Hepatocyte (in vitro differentiated cells): ENCODE data around the gene SLC44A5. TPM values are rescaled to one million over a fixed set of nuclear protein-coding genes. Genes with fewer than 3 reads are reported as not detected.

Experiments used
- DNase-seq: peaks from one replicate; pipeline ENCODE4 v3.0.0-alpha.2; 2016; ENCODE audit warnings: low spot score
- H2AFZ ChIP-seq: fragments of 200-600 bp; sonication (generic); 2 replicates; pipeline ENCODE4 v1.6.0; 2016; ENCODE audit warnings: antibody characterized with exemption, mild to moderate bottlenecking
- H3K27ac ChIP-seq: fragments of 200-600 bp; sonication (generic); 2 replicates; pipeline ENCODE4 v1.5.1; 2016; ENCODE audit warnings: mild to moderate bottlenecking
- H3K27me3 ChIP-seq: fragments of 200-600 bp; sonication (generic); 2 replicates; pipeline ENCODE4 v1.6.1; 2016
- H3K36me3 ChIP-seq: fragments of 200-600 bp; sonication (generic); replicated peaks from 2 replicates; pipeline ENCODE4 v1.5.1; 2016; ENCODE audit warnings: low read depth; ENCODE audit not compliant: insufficient read depth
- H3K4me1 ChIP-seq: fragments of 200-600 bp; sonication (generic); 2 replicates; pipeline ENCODE4 v1.5.1; 2016; ENCODE audit warnings: mild to moderate bottlenecking, moderate library complexity; ENCODE audit not compliant: insufficient read depth
- H3K4me2 ChIP-seq: fragments of 200-600 bp; sonication (generic); 2 replicates; pipeline ENCODE4 v1.6.0; 2016
- H3K4me3 ChIP-seq: fragments of 200-600 bp; sonication (generic); 2 replicates; pipeline ENCODE4 v1.5.1; 2016; ENCODE audit warnings: mild to moderate bottlenecking
- H3K79me2 ChIP-seq: fragments of 200-600 bp; sonication (generic); 2 replicates; pipeline ENCODE4 v1.6.0; 2017; ENCODE audit warnings: mild to moderate bottlenecking
- H3K9me2 ChIP-seq: fragments of 200-600 bp; sonication (generic); replicated peaks from 2 replicates; pipeline ENCODE4 v1.6.0; 2017; ENCODE audit warnings: mild to moderate bottlenecking; ENCODE audit not compliant: insufficient read depth
- H3K9me3 ChIP-seq: fragments of 200-600 bp; sonication (generic); 2 replicates; pipeline ENCODE4 v1.5.1; 2016; ENCODE audit warnings: low read depth, mild to moderate bottlenecking
- H4K20me1 ChIP-seq: fragments of 200-600 bp; sonication (generic); 2 replicates; pipeline ENCODE4 v1.6.0; 2016; ENCODE audit warnings: mild to moderate bottlenecking; ENCODE audit not compliant: insufficient read depth, poor library complexity, severe bottlenecking
- EZH2 ChIP-seq: fragments of 200-600 bp; sonication (generic); IDR thresholded peaks from 2 replicates; pipeline ENCODE4 v1.6.1; 2016; ENCODE audit warnings: antibody characterized with exemption, mild to moderate bottlenecking, borderline replicate concordance
- EZH2phosphoT487 ChIP-seq: fragments of 200-600 bp; sonication (generic); IDR thresholded peaks from one replicate; pipeline ENCODE4 v1.6.1; 2018; ENCODE audit warnings: antibody characterized with exemption, mild to moderate bottlenecking, low read depth, moderate library complexity; ENCODE audit not compliant: unreplicated experiment, severe bottlenecking
- WGBS: methylation state at CpG from one replicate; pipeline ENCODE4 v1.1.6; 2016; ENCODE audit warnings: low lambda C conversion rate; ENCODE audit errors: missing lambda C conversion rate; 5-methylcytosine and 5-hydroxymethylcytosine counted together
- polyA plus RNA-seq: library from polyadenylated mRNA; unstranded; fragments of >200 nt; fragmentation: Nextera tagmentation; extraction: Ambion mirVana; gene quantifications from 2 replicates; pipeline ENCODE4 v1.2.1, GENCODE V29; 2016
- total RNA-seq: library from RNA; depleted of rRNA; stranded (reverse); fragments of >200 nt; gene quantifications from 2 replicates; pipeline ENCODE4 v1.2.3, GENCODE V29; 2014
- TF ChIP-seq, protein P1 (sequence below): fragments of 200-600 bp; sonication (generic); IDR thresholded peaks from 2 replicates; pipeline ENCODE4 v1.5.1; 2016; ENCODE audit warnings: antibody characterized with exemption, mild to moderate bottlenecking; ENCODE audit not compliant: poor library complexity

Gene SLC44A5
- total and polyA plus RNA-seq, 2 experiments from 2014 or later, result 2.1 to 4.8 TPM

- TF ChIP-seq EZH2 (no peak), EZH2phosphoT487 (no peak)
- TF ChIP-seq, protein P1, sequence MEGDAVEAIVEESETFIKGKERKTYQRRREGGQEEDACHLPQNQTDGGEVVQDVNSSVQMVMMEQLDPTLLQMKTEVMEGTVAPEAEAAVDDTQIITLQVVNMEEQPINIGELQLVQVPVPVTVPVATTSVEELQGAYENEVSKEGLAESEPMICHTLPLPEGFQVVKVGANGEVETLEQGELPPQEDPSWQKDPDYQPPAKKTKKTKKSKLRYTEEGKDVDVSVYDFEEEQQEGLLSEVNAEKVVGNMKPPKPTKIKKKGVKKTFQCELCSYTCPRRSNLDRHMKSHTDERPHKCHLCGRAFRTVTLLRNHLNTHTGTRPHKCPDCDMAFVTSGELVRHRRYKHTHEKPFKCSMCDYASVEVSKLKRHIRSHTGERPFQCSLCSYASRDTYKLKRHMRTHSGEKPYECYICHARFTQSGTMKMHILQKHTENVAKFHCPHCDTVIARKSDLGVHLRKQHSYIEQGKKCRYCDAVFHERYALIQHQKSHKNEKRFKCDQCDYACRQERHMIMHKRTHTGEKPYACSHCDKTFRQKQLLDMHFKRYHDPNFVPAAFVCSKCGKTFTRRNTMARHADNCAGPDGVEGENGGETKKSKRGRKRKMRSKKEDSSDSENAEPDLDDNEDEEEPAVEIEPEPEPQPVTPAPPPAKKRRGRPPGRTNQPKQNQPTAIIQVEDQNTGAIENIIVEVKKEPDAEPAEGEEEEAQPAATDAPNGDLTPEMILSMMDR, result no peak
- no peaks in the 10 kb centered on the region for H3K36me3 ChIP-seq
- no peaks in the 10 kb centered on the region for H4K20me1 ChIP-seq
- no peaks in the 10 kb centered on the region for H3K9me2 ChIP-seq
- no peaks in the 10 kb centered on the region for H3K9me3 ChIP-seq
- no peak for DNase-seq
- H3K79me2 ChIP-seq, result no peaks in the 10 kb centered on the region
- H3K4me3 ChIP-seq, result no peak overlapping the region
- H3K27me3 ChIP-seq, result no peaks in the 10 kb centered on the region
- no peaks in the 10 kb centered on the region for H3K4me1 ChIP-seq
- no peak overlapping the region for H3K27ac ChIP-seq
- WGBS, result 96% methylated on average over 1 of the region's 1 CpG
- H3K4me2 ChIP-seq, result no peak overlapping the region
- no peak overlapping the region for H2AFZ ChIP-seq
Measured at GRCh38 chr1:75514270-75514669, 96.6 kb downstream of the SLC44A5 start.

DNA sequence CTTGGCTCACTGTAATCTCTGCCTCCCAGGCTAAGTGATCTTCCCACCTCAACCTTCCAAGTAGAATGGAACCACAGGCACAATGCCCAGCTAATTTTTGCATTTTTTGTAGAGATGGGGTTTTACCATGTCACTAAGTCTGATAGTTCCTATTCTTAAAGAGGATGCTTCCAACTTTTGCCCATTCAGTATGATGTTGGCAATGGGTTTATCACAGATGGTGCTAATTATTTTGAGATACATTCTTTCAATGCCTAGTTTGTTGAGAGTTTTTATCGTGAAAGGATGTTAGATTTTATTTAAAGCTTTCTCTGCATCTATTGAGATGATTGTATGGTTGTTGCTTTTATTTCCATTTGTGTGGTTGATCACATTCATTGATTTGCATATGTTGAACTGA lies 103.9 kb downstream of the SLC44A5 start:
- Histone ChIP-seq H3K79me2 (no peaks in the 10 kb centered on the region), H3K4me2 (no peak overlapping the region), H3K9me2 (no peaks in the 10 kb centered on the region), H3K27me3 (no peaks in the 10 kb centered on the region), H2AFZ (no peak overlapping the region), H4K20me1 (no peaks in the 10 kb centered on the region), H3K36me3 (no peaks in the 10 kb centered on the region), H3K9me3 (no peaks in the 10 kb centered on the region), H3K27ac (no peak overlapping the region), H3K4me1 (no peaks in the 10 kb centered on the region), H3K4me3 (no peak overlapping the region)
- DNase-seq, result no peak
- WGBS, result 92% methylated on average over 1 of the region's 1 CpG
- TF ChIP-seq, protein P1, result no peak
- TF ChIP-seq EZH2 (no peak), EZH2phosphoT487 (no peak)

DNA sequence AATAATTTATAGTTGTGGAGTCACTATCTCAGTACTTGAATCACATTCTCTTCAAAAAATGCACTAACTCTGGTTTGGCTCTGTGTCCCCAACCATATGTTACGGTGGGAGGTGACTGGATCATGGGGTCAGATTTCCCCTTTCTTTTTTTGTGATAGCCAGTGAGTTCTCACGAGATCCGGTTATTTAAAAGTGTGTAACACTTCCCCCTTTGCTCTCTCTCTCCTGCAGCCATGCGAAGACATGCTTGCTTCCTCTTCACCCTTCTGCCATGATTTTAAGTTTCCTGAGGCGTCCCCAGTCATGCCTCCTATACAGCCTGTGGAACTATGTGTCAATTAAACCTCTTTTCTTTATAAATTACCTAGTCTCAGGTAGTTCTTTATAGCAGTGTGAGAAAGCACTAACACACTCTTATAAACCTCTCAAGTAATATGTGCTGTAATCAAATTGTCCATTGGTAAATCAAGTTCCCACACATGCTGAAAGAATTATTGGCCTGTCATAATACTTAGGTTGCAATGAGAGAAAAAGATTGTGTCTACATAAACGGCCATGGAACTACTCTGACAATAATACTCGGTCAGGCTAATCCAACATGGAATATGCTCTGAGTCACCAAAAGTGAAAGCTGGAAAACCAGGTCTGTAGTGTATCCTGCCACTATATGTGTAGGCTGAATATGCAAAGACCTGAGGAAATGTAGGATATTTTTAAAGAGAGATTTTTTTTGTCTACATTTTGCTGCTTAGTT lies 107.5 kb downstream of the SLC44A5 start:
- WGBS, result 79% methylated on average over 7 of the region's 7 CpGs
- Histone ChIP-seq H3K79me2 (no peaks in the 10 kb centered on the region), H3K4me2 (no peak overlapping the region), H3K4me3 (no peak overlapping the region), H3K4me1 (no peaks in the 10 kb centered on the region), H3K27ac (no peak overlapping the region), H3K9me3 (no peaks in the 10 kb centered on the region), H4K20me1 (no peaks in the 10 kb centered on the region), H3K36me3 (no peaks in the 10 kb centered on the region), H3K27me3 (no peaks in the 10 kb centered on the region), H2AFZ (no peak overlapping the region), H3K9me2 (no peaks in the 10 kb centered on the region)
- DNase-seq, result no peak
- no peak for TF ChIP-seq EZH2
- no peak for TF ChIP-seq EZH2phosphoT487
- TF ChIP-seq, protein P1, result no peak
